DLD1 (cell line): ENCODE measurements around the gene TJP2.

Experiments
- in situ Hi-C: cut with HindIII; loops from 2 replicates; pipeline ENCODE4 v1.10.0; 2017; ENCODE audit warnings: low sequenced_read_pairs

Gene TJP2

GRCh38 chr9:69323861-69324260, 149.8 kb downstream of the TJP2 start:
- in situ Hi-C loops = no loop called here
